ENCODE measurements around the gene PDE1A.

Gene PDE1A

DNA sequence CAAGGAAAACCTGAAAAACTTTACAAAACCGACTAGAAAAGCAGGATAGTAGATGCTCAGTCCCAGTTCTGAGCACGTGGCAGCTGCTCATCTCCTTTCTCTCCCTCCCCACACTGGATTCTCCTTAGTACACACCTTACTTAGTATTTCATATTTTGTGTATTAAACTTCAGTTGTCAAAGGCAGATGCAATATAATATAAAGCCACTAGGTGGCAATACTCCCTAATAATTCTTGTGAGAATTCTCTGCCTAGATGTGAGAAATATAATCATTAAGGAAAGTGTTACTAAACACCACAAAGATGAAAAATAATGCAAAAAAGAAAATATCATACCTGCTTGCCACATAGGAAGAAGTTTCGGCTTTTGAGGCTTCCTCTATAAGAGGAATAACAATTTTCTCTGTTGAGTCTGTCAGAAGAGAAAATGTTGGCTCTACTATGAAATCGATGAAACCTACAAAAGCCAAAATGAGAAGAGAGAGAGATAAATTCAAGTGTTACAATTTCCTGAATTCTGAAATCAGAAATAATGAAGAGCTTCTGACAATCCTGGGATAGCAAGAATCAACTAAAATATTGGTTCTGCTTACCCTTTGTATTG is 240.6 kb downstream of the PDE1A start:
- DNase-seq: peak; percentile 48 to 66

DNA sequence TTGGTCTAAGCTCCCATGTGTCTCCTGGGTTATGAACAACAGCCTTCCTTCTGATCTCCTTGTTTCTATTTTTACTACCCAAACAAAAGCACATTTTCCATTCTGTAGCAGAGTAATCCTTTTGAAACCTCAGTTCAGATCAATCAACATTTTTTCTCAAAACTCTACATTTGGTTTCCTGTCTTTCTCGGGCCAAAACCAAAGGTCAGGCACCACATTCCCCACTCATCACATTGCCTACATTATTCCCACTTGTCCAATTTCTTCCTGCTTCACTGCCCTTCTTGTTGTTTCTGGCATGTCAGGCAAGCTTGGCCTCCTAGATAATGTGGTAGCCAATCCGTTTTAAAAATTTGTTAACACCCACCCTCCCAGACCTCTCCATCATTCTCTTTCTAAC is 244.4 kb downstream of the PDE1A start:
- DNase-seq: no peak

DNA sequence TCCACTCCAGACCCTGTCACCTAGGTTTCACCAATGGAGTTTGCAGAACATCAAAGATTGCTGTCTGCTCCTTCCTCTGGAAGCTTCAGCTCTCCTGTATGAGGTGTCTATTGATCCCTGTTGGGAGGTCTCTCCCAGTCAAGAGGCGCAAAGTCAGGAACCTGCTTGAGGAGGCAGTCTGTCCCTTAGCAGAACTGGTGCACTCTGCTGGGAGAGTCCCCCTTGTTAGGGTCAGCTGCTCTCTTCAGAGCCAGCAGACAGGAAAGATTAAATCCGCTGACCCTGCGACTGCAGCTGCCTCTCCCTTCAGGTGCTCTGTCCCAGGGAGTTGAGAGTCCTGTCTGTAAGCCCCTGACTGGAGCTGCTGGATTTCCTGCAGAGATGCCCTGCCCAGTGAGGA is 245.5 kb downstream of the PDE1A start:
- DNase-seq: no peak

DNA sequence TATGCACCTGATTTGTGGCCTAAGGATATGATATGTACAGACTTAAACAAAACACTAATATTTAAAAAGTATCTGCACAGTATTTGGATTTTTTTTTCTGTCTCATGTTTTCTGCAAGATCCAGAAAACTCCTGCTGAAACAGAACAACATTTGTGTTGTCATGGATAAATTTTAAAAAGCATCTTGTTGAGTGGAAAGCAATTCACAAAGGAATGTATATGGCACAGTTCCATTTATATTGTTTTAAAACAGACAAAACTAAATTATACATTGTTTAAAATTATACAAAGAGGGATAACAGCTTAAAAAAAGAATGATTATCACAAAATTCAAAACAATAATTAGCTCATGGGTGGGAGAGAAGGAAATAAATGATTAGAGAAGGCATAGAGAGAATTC is 247.7 kb downstream of the PDE1A start:
- no peak for DNase-seq

DNA sequence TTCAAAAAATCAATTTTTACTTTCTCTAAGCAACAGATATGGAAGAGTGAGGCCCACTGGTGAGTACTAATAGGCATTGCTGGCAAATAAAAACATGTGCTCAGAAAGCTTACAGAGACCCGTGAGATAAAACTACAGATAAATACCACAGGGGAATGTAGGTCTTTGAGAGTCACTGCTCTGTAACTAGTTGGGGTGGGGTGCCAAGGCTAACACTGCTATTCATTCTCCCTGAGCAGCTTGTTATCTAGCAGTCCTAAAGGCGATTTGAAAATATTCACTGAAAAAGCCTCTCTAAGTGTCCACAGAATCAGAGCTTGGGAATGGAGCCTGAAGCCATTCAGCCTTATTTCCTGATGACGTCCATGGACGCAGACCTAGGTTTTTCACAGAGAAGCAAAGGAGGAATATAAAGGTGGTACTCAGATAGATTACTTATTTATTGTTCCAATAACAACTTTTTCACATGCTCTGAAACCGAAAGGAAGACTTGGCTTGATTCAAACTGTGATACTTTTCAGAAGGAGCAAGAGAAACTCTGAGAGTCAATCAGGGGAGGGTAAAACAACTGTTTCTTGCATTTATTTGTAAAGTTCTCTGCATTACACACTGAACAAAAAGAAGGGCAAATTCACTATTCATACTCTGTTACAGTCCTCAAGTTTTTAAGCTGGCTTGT is 252.8 kb downstream of the PDE1A start:
- DNase-seq: no peak

DNA sequence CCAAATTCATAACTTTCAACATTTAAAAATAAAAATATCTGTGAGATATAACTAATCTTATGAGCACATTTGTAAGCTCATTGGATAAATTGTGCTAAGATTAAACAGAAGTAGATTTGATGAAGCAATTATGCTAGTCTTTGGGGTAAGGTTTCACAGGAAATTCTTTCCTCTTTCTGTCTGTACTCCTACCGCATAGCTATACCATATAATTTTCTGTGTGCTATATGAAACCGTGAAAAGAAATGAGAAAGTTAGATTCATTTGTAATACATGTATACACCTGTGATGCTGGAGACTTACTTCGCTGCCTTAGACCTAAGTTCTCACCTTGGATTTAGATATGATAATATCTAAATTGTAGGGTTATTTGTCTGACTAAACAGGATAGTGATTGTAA is 256.5 kb downstream of the PDE1A start:
- DNase-seq: no peak

DNA sequence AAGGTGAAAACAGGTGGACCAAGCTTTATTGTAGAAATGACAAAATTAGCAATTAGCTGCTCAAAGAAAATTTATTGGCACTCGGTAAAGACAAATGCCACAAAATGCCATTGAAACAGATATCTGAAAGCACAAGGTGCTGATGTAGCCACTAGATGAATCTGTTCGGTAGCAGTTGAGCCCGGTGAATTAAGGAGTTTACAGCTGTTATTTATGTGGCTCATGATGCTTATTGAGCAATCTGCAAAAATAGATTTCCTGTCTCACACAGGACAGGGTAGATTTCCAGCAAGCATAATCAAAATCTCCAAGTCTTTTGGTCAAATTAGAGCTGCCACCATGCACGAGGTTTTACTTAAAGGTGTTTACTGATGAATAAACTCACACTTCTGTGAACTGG is 259.0 kb downstream of the PDE1A start:
- DNase-seq: no peak

DNA sequence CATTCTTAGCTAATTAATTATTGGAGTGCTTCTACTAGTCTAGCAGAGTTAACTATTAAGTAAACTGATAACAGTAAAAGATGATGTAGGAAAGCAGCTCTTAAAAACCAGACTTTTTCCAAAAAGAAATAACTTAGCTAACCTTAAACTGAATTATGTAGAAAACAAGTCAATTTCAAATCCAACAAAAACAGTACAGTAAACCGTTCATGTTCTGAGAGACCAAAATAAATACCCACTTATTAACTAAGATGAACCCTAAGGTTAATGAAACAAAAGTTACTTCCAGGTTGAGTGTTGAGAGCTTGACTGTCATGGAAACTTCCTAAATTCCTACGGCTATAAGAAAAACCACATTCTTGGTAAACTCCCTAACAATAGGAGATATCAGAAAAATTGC is 260.0 kb downstream of the PDE1A start:
- DNase-seq: no peak

DNA sequence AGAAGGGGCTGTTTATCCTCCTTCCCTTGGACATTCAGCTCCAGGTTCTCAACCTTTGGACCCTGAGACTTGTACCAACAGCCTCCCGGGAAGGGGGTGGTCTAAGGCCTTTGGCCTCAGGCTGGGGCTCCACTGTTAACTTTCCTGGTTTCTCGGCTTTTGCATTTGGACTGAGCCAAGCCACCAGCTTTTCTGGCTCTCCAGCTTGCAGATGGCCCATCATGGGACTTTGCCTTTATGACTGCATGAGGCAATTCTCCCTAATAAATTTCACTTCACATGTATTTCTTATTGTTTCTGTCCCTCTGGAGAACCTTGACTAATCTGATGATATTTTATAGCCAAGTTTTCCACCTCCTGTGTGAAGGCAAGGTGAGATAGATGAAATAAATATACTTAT is 260.4 kb downstream of the PDE1A start:
- DNase-seq: no peak

DNA sequence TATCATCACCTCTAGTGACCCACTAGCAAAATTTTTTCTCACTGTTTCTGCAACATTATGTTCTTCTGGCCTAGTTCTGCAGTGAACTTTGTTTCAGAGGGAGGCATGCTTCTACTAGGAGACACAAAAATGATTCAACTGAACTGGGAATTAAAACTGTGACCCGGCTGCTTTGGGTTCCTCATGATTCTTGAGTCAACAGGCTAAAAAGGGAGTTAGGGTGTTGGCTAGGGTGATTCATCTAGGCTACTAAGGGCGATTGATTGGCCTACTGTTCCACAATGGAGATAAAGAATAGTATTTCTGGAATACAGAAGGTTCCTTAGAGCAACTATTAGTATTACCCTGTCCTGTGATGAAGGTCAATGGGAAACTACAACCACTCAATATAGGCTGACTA is 261.6 kb downstream of the PDE1A start:
- DNase-seq: no peak

DNA sequence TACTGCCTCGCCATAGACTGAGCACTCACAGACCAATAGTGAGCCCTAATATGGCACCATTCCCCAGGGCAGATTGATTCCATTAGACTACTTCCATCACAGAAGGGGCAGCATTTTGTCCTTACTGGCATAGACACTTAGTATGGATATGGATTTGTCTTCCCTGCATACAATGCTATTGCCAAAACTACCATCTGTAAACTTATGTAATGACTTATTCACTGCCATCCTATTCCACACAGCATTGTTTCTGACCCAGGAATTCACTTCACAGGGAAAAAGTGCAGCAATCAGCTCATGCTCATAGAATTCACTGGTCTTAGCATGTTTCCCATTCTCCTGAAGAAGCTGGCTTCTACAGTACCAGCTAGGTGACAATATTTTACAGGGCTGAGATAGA is 262.1 kb downstream of the PDE1A start:
- peak in 1 of 2 experiments; percentile 6 for DNase-seq

DNA sequence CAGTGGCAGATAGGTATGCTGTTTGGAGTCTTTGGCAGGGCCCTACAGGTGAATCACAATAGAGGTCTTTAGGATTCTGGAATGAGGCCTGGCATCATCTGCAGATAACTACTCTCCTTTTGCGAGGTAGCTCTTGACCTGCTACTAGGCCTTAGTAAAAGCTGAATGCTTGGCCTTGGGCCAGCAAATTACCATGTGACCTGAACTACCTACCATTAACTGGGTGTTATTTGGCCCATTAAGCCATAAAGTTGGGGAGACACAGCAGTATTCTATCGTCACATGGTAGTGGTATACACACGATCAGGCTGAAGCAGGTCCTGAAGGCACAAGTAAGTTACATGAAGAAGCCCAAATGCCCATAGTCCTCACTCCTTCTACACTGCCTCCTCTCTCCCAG is 263.0 kb downstream of the PDE1A start:
- no peak for DNase-seq

DNA sequence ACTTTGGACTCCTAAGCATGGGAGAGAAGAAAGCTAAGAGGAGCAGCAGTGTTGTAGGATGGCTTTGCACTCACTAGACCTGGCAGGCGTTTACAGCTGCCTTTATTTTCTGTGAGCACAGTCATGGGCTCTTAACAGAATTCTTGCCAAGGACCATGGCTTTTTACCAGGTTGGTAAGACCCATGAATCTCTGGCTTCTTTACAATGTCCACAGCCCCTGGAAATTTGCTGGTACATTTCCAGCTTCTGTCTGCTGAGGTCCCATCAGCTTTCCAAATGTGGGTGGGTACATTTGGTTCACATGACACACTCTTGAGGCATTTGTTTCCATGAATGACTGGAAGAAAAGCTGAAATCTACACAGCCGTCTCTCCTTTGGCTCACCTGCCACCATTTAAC is 278.5 kb downstream of the PDE1A start:
- peak; percentile 52 to 91 for DNase-seq

DNA sequence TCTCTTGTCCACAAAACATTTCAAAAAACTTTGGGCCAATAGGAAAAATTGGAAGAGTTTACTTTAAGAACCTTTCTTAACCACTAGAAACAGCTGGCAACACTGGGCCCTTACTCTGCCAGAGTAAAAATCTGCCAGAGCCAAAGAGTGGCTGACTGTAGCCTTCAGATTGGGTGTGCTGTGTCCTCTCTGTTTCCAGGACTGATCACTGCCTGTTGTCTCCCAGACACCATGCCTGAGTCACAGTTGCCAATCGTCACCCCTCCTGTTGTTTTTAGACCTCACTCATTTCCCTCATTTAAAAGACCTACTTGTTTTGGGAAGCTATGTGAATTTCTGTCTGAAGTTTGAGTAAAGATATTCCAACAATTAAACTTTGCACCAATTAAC is 282.1 kb downstream of the PDE1A start:
- DNase-seq: peak; percentile 2 to 64

DNA sequence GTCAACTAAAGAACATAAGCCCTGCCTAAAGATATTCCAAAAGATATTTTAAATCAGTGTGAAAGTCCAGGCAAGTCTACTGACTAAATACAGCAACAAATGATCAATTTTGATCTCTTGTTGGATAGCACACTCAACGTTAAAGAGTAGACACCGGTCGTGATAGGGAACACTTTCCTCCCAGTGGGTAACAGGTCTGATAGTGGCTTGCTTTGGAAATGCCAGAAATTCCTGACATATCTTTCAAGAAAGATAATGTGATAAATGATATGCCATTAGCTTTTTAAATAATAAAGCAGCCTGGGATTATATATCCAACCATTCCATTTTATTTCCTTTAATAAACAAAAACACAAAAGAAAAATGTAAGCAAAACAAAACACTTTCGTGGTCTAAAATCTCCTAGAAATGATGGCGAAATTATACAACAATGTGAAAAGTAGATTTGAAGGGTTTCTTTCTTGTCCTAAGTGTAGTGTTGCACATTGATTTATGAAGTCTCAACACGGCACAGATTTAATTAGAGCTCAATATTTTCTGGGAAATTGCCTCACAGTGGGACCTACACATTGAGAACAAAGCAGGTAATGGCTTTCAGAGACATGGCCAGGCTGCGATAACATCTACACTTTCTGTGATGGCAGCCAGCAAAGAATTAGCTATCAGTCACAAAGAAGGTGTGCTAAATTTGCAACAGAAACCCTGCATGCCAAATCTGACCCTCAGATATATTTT is 282.6 kb downstream of the PDE1A start:
- no peak for DNase-seq

DNA sequence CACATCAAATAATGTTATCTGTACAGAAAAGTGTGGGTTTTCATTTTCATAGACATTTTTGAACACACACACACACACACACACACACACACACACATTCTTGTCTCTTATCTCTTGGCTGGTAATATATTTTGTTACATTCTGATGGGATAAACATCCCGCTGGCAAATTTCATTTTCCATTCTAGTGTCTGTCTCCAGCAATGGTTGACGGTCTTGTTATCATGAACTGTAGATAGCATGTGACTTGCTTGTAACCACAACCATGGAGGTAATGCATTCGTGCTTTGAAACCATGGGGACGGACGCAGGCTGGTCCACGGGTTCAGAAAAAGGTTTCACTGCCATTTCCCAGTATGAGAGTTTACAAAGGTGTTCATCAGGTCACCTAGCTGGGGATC is 284.8 kb downstream of the PDE1A start:
- DNase-seq: no peak

DNA sequence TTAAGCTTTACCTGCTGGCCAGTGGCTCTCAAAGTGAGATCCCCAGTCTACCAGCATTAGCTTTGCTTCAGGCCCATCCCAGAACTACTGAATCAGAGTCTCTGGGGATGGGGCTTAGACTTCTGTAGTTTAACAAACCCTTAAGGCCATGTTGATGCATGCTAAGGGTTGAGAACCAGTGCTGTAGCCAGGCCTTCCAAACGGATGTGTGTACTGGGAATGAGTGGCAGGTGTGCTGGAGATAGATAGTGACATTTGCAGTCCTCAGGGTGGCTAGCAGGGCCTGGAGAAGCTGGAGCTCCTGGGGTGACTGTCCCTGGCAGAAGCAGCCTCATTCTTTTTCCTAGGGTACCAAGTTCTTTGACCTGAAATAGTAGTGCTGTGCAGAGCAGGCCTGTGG is 292.6 kb downstream of the PDE1A start:
- no peak for DNase-seq

DNA sequence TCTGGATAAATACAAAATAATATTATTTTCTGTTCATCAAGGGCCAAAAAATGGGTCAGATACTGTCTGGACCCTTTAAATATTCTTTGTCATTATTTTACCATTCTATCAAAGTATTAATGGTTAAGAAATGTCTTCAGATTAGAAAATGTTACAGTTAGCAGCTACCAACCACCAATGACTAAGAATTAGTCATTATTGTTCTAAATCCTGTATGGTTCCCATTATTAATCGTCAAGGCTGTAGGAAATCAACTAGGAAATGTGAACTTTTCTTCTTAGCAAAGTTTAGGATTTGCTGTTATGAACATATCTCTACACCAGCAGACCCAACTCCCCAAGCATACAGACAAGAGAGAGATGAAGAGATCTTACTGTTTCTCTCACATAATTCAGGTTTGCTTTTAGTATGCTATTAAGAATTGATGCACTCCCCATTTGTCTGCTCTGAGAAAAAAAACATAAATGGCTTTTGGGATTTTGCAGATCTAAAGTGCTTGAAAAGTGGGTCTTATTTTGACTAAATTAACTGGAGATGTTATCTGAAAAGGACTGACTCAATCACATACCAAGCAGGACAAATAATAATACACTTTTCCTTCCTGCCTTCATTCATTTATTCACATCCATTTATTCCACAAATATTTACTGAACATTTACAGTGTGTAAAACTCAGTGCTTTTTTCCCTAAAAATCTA is 293.5 kb downstream of the PDE1A start:
- no peak for DNase-seq

DNA sequence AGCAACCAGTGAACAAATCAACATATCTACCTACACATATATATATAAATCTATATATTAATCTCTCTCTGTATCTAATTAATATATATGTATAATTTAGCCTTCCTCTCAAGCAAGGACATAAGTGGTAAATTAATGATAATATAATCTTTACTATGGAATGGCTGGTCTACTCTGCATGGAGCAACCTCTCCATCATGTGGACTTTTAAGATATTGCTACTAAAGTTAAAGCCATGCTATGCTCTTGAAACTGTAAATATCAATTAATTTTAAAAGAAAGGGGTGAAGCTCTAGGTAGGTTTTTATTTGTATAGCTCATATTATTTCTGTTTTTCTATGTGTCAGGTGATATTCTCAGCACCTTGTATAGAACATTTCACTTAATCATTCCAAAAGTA is 294.2 kb downstream of the PDE1A start:
- no peak for DNase-seq

DNA sequence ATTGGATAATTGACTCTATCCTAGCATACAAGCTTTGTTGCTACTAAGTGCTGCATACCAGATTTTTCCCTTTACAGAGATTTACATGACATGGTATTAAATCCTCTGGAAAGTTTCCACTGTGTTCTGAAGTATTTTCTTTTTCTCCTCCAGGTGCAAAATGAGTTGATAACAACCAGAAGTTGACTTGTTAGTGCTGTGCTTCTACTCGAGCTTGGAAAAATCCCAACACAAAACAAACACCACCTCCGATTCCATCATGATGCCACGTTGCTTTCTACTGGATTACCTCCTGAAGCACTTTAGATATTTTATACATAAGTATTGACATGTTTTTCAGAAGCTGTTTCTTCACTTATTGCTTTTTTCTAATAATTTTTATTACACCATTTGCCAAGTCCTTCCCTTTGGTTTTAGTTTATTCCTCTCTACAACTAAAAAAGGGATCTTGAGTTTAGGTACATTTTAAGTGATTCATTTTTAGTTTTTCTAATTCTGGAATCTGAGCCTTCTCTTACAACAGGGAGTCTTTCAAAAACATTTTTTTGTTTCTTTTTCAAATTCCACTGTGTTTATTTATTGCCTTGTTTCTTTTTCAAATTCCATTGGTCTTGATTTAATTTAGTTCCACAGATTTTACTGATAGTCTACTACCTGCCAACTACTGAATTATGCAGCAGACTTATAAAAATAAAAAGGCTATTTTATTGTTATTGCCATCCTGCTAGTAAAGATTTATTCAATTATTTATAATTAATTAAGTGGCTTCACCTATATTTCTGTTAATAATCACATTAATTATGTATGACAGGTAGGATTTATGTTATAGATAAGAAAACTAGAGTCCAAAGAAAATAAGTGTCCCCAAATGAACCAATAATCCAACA is 297.8 kb downstream of the PDE1A start:
- DNase-seq: no peak

DNA sequence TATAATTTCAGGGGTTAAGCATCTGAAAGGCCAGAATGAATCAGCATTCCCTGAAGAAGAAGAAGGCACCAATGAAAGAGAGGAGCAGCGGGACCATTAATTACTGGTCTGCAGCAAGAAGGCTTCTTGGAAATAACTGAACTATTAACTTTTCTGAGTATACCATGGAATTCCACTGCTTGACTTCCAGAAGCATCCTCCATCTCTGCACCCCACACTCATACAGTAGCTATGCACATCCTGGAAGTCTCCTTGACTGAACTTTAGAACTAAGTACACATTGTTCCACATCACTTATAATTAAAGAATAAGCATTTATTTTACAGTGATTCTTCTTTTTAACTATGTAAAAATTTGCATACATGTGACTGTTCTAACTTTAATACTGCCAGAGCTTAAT is 309.6 kb downstream of the PDE1A start:
- DNase-seq: no peak

DNA sequence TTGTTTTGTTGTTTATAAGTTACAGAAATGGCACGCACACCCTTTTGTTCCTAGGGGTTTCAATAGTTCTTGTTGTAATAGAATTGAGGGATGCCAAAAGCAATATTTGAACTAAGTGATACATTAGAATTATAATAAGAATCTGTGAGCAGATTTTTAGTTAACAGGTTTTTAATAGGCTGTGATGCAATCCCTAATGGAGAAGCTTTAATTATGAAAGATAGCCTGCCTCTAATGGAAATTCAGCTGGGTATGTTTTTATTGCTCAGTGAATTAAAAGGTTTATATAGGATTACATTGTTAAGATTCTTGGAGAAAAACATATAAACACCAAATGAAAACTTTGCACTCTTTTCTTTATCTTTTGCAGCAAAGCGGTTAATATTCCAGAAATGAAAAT is 310.1 kb downstream of the PDE1A start:
- DNase-seq: no peak

DNA sequence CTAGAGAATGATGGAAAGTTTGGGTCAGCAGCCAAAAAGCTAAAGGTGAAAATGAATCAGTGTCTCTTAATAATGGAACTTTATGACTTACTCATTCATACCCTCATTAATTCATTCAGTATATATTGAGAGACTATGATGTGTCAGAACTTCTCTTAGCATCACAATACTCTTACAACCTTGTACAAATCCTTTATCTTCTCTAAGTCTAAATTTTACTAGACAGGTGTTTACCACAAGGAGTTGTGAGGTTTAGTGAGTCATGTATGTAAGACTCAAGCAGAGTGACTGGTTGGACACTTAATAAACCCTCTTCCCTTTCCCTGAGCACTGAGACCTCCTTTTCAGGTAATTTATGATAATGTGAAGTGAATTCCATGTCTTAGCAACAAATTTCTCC is 311.6 kb downstream of the PDE1A start:
- DNase-seq: no peak
